Loucy (cell line): ENCODE measurements around the gene RLN1.

Experiments used
- EZH2phosphoT487 ChIP-seq: fragments of 200-600 bp; IDR thresholded peaks from 2 replicates; pipeline ENCODE4 v1.6.1; 2018; ENCODE audit warnings: antibody characterized with exemption, mild to moderate bottlenecking, moderate library complexity, borderline replicate concordance
- TF ChIP-seq, protein P1 (sequence below): fragments of 200-600 bp; sonication (generic); conservative IDR thresholded peaks from 2 replicates; pipeline ENCODE4 v1.5.1; 2014; ENCODE audit warnings: mild to moderate bottlenecking, antibody characterized with exemption, low read length

- TF ChIP-seq, protein P1, sequence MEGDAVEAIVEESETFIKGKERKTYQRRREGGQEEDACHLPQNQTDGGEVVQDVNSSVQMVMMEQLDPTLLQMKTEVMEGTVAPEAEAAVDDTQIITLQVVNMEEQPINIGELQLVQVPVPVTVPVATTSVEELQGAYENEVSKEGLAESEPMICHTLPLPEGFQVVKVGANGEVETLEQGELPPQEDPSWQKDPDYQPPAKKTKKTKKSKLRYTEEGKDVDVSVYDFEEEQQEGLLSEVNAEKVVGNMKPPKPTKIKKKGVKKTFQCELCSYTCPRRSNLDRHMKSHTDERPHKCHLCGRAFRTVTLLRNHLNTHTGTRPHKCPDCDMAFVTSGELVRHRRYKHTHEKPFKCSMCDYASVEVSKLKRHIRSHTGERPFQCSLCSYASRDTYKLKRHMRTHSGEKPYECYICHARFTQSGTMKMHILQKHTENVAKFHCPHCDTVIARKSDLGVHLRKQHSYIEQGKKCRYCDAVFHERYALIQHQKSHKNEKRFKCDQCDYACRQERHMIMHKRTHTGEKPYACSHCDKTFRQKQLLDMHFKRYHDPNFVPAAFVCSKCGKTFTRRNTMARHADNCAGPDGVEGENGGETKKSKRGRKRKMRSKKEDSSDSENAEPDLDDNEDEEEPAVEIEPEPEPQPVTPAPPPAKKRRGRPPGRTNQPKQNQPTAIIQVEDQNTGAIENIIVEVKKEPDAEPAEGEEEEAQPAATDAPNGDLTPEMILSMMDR: no peak
- TF ChIP-seq EZH2phosphoT487: no peak
Observed at GRCh38 chr9:5354184-5354583, 14.5 kb upstream of the RLN1 start.
